Thyroid gland (tissue), 4 donors: Measurements from ENCODE around the gene CDK19. TPM values are rescaled to one million over a fixed set of nuclear protein-coding genes. Genes with fewer than 3 reads are reported as not detected.

Experiments
- DNase-seq, 2 donors: peaks; one replicate each; pipeline ENCODE4 v3.0.0-alpha.2; 2019
- H3K27ac ChIP-seq, 3 donors: fragments of 200-600 bp; sonication (generic); 1 replicate in 2 of 3; 2 replicates in 1 of 3; pipeline ENCODE4 v1.5.1; 2016 to 2019; ENCODE audit warnings: mild to moderate bottlenecking in 1 of 3, moderate library complexity in 1 of 3
- H3K27me3 ChIP-seq: fragments of 200-600 bp; sonication (generic); one replicate; pipeline ENCODE4 v1.5.1; 2019
- H3K36me3 ChIP-seq, 2 donors: fragments of 200-600 bp; sonication (generic); one replicate each; pipeline ENCODE4 v1.5.1; 2016 to 2019
- H3K4me1 ChIP-seq, 2 donors: fragments of 200-600 bp; sonication (generic); one replicate each; pipeline ENCODE4 v1.5.1; 2017 to 2019
- H3K4me3 ChIP-seq, 3 donors: fragments of 200-600 bp; sonication (generic); replicated peaks in 1 of 3; 1 replicate in 2 of 3; 2 replicates in 1 of 3; pipeline ENCODE4 v1.5.1; 2016; ENCODE audit warnings: mild to moderate bottlenecking in 1 of 3
- H3K9me3 ChIP-seq: fragments of 200-600 bp; sonication (generic); one replicate; pipeline ENCODE4 v1.5.1; 2017
- CTCF ChIP-seq, 6 experiments: fragments of 200-600 bp in 3 of 6; fragments of 450-650 bp in 3 of 6; sonication (generic) in 3 of 6; IDR thresholded peaks; one replicate each; pipeline ENCODE4 v1.5.1; 2016 to 2019; ENCODE audit warnings: antibody characterized with exemption in 6 of 6, mild to moderate bottlenecking in 2 of 6, inconsistent platforms in 1 of 6, moderate library complexity in 1 of 6
- POLR2A ChIP-seq, 2 donors: fragments of 450-650 bp; IDR thresholded peaks; one replicate each; pipeline ENCODE4 v1.6.1; 2017; ENCODE audit warnings: antibody characterized with exemption in 2 of 2, mild to moderate bottlenecking in 2 of 2, moderate library complexity in 1 of 2
- WGBS, 2 donors: methylation state at CpG; one replicate each; pipeline ENCODE4 v1.1.5; 2017; 5-methylcytosine and 5-hydroxymethylcytosine counted together
- intact Hi-C: fragments of 100-400 bp; cut with DNase I; formaldehyde crosslinking; loops from one replicate; pipeline ENCODE4 v1.15.1; 2023
- total RNA-seq, 4 donors: library from RNA; depleted of rRNA; stranded (reverse); fragments of >200 nt; gene quantifications; one replicate each; pipeline ENCODE4 v1.2.3, GENCODE V29; 2016

CDK19 gene
- total RNA-seq, 4 donors from 2014 or later: 12.6 to 17.9 (median 13.3) TPM

- Histone ChIP-seq H3K27me3 (no peaks in the 10 kb centered on the region), H3K27ac (no peak overlapping the region), H3K36me3 (no peaks in the 10 kb centered on the region), H3K4me3 (no peak overlapping the region), H3K9me3 (no peaks in the 10 kb centered on the region), H3K4me1 (peaks cover 4 to 8% of the 10 kb centered on the region in 2 donors)
- WGBS, 2 donors: 89 to 95% methylated on average over 2 of the region's 2 CpGs
- no peak for TF ChIP-seq CTCF (IDR thresholded peaks at IDR 0.05)
- TF ChIP-seq POLR2A (IDR thresholded peaks at IDR 0.05): no peak
- intact Hi-C loops: no loop called here
- no peak for DNase-seq
Measured at GRCh38 chr6:110708295-110708950, 106.8 kb downstream of the CDK19 start.

GRCh38 chr6:110705543-110705942, 109.7 kb downstream of the CDK19 start:
- H3K4me3 ChIP-seq: no peak overlapping the region
- intact Hi-C loops: no loop called here
- DNase-seq: no peak
- no peaks in the 10 kb centered on the region for H3K9me3 ChIP-seq
- H3K27me3 ChIP-seq: no peaks in the 10 kb centered on the region
- TF ChIP-seq POLR2A (IDR thresholded peaks at IDR 0.05) (no peak), CTCF (IDR thresholded peaks at IDR 0.05) (no peak)
- H3K4me1 ChIP-seq: peaks cover 4 to 8% of the 10 kb centered on the region in 2 donors
- no peak overlapping the region for H3K27ac ChIP-seq
- 91 to 92% methylated on average over 5 of the region's 5 CpGs for WGBS, 2 donors
- no peaks in the 10 kb centered on the region for H3K36me3 ChIP-seq

GRCh38 chr6:110703906-110704594, 111.2 kb downstream of the CDK19 start:
- no peak overlapping the region for H3K4me3 ChIP-seq
- no peak for DNase-seq
- H3K36me3 ChIP-seq: no peaks in the 10 kb centered on the region
- no peak overlapping the region for H3K27ac ChIP-seq
- TF ChIP-seq POLR2A (IDR thresholded peaks at IDR 0.05) (no peak), CTCF (IDR thresholded peaks at IDR 0.05) (no peak)
- H3K4me1 ChIP-seq: peaks cover 4 to 8% of the 10 kb centered on the region in 2 donors
- H3K9me3 ChIP-seq: no peaks in the 10 kb centered on the region
- intact Hi-C loops: no loop called here
- no peaks in the 10 kb centered on the region for H3K27me3 ChIP-seq

GRCh38 chr6:110703010-110703905, 112.0 kb downstream of the CDK19 start:
- TF ChIP-seq CTCF (IDR thresholded peaks at IDR 0.05): no peak
- no peak for TF ChIP-seq POLR2A (IDR thresholded peaks at IDR 0.05)
- Histone ChIP-seq H3K27me3 (no peaks in the 10 kb centered on the region), H3K9me3 (no peaks in the 10 kb centered on the region), H3K36me3 (no peaks in the 10 kb centered on the region), H3K4me3 (no peak overlapping the region), H3K4me1 (peaks cover 4 to 8% of the 10 kb centered on the region in 2 donors), H3K27ac (no peak overlapping the region)
- DNase-seq: no peak
- intact Hi-C loops: no loop called here
- WGBS, 2 donors: 46 to 68% methylated on average over 2 of the region's 2 CpGs
